ENCODE data around the gene HBG2. TPM values are rescaled to one million over a fixed set of nuclear protein-coding genes. Genes with fewer than 3 reads are reported as not detected.

Gene HBG2
- total RNA-seq, 1 experiment from 2014 or later = not detected

- no peak for DNase-seq (ENCODE audit: low read depth)
Measured at GRCh38 chr11:5230266-5230665, 24.3 kb downstream of the HBG2 start.

GRCh38 chr11:5229796-5230195 lies 24.8 kb downstream of the HBG2 start:
- no peak for DNase-seq (ENCODE audit: low read depth)

DNA sequence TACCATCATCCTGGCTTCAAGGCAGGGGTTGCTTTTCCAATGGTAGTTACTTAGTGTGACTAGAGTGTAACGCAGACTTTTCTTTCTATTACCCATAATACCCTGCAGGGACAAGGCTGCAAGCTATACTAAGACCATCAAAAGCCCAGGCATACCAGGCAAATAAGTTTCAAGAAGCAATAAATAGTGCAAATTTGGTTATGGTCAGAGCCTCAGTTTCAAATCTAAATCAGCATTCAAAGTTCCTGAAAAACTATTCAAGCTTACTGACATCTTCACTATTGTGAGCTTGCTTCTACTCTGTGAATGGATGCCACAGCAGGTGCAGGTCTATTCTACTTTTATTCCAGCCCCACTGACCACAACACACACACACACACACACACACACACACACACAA lies 25.2 kb downstream of the HBG2 start:
- DNase-seq (ENCODE audit: low read depth) = no peak

- DNase-seq (ENCODE audit: low read depth) = no peak
Measured at GRCh38 chr11:5228124-5228523, 26.5 kb downstream of the HBG2 start.

DNA sequence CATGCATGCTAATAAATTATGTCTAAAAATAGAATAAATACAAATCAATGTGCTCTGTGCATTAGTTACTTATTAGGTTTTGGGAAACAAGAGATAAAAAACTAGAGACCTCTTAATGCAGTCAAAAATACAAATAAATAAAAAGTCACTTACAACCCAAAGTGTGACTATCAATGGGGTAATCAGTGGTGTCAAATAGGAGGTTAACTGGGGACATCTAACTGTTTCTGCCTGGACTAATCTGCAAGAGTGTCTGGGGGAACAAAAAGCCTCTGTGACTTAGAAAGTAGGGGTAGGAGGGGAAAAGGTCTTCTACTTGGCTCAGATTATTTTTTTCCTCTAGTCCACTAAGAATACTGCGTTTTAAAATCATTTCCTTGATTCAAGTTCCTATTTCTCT lies 26.9 kb downstream of the HBG2 start:
- DNase-seq (ENCODE audit: low read depth) = no peak

DNA sequence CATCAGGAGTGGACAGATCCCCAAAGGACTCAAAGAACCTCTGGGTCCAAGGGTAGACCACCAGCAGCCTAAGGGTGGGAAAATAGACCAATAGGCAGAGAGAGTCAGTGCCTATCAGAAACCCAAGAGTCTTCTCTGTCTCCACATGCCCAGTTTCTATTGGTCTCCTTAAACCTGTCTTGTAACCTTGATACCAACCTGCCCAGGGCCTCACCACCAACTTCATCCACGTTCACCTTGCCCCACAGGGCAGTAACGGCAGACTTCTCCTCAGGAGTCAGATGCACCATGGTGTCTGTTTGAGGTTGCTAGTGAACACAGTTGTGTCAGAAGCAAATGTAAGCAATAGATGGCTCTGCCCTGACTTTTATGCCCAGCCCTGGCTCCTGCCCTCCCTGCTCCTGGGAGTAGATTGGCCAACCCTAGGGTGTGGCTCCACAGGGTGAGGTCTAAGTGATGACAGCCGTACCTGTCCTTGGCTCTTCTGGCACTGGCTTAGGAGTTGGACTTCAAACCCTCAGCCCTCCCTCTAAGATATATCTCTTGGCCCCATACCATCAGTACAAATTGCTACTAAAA lies 27.8 kb downstream of the HBG2 start, which contains the start of gene HBB:
HBB (minus strand) TSS at position 340 of the 579 bp plus-strand sequence; CDS start at position 290, 50 bp downstream.
- DNase-seq (ENCODE audit: low read depth) = no peak

GRCh38 chr11:5225480-5225871 lies 29.1 kb downstream of the HBG2 start:
- DNase-seq (ENCODE audit: low read depth) = no peak

DNA sequence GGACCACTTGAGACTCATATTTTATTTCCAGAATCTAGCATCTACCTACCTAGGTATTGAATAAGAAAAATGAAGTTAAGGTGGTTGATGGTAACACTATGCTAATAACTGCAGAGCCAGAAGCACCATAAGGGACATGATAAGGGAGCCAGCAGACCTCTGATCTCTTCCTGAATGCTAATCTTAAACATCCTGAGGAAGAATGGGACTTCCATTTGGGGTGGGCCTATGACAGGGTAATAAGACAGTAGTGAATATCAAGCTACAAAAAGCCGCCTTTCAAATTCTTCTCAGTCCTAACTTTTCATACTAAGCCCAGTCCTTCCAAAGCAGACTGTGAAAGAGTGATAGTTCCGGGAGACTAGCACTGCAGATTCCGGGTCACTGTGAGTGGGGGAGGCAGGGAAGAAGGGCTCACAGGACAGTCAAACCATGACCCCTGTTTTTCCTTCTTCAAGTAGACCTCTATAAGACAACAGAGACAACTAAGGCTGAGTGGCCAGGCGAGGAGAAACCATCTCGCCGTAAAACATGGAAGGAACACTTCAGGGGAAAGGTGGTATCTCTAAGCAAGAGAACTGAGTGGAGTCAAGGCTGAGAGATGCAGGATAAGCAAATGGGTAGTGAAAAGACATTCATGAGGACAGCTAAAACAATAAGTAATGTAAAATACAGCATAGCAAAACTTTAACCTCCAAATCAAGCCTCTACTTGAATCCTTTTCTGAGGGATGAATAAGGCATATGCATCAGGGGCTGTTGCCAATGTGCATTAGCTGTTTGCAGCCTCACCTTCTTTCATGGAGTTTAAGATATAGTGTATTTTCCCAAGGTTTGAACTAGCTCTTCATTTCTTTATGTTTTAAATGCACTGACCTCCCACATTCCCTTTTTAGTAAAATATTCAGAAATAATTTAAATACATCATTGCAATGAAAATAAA lies 29.8 kb downstream of the HBG2 start:
- no peak for DNase-seq (ENCODE audit: low read depth)

- DNase-seq (ENCODE audit: low read depth) = no peak
Measured at GRCh38 chr11:5223686-5224085, 30.9 kb downstream of the HBG2 start.

GRCh38 chr11:5223146-5223545 lies 31.4 kb downstream of the HBG2 start:
- no peak for DNase-seq (ENCODE audit: low read depth)

DNA sequence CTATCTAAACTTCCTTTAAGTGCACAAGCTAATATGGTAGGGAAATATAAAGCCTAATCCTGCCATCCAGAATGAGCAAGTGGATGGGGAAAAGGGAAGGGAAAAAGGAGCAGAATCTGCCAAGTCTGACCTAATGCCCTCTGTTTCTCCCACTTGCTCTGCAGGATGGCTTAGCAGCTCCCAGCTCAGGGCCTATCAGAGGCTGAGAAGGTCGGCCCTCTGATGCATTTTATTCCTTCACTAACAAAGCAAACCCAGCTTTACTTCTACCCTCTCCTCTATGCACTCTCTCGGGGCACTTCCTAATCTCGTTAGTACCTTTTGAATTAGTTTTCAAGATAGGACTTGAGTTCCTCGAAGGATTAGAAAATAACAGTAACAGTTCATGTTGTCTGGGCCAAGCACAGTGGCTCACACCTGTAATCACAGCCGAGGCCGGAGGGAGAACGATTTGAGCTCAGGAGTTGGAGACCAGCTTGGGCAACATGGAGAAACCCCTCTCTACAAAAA lies 44.1 kb downstream of the HBG2 start:
- no peak for DNase-seq (ENCODE audit: low read depth)

- peak; percentile 26 for DNase-seq (ENCODE audit: low read depth)
Measured at GRCh38 chr11:5204787-5205186, 49.8 kb downstream of the HBG2 start.

DNA sequence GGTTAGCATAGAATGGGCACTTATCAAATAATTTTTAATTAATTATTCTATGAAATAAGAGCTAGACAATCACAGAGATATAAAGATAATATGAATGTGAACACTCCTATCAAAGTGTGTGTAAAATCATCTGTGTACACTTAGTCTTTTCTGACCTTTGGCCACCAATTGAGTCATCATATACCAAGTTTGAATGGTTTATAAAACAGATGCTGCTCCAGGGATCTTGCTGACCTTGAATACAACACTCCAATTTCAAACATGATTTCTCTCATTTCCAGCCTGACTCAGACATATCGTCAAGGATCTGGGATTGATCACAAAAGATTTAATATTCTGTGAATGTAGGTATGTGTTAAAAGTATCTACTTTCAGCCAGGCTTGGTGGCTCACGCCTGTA lies 51.2 kb downstream of the HBG2 start:
- DNase-seq (ENCODE audit: low read depth) = no peak

Other genes starting within 250 kb of the HBG2 start
- gene OR52J3, start 208.3 kb downstream of the HBG2 start, total RNA-seq (2014; rRNA removed; shearing (Covaris generic)) = not detected in 2 replicates
- gene OR52E2, start 195.2 kb downstream of the HBG2 start, total RNA-seq (2014; rRNA removed; shearing (Covaris generic)) = not detected in 2 replicates
- not detected in 2 replicates for gene OR52E1, start 185.2 kb downstream of the HBG2 start, total RNA-seq (2014; rRNA removed; shearing (Covaris generic))
- gene OR52A5, start 116.4 kb downstream of the HBG2 start, total RNA-seq (2014; rRNA removed; shearing (Covaris generic)) = not detected in 2 replicates
- gene OR52A1, start 100.0 kb downstream of the HBG2 start, total RNA-seq (2014; rRNA removed; shearing (Covaris generic)) = under 0.01 TPM in 1 of 2 replicates, not detected in the other
- not detected in 2 replicates for gene OR51V1, start 54.1 kb downstream of the HBG2 start, total RNA-seq (2014; rRNA removed; shearing (Covaris generic))
- not detected in 2 replicates for gene HBB, start 27.7 kb downstream of the HBG2 start, total RNA-seq (2014; rRNA removed; shearing (Covaris generic))
- not detected in 2 replicates for gene HBD, start 20.3 kb downstream of the HBG2 start, total RNA-seq (2014; rRNA removed; shearing (Covaris generic))
- gene HBG1, start 4.9 kb downstream of the HBG2 start, total RNA-seq (2014; rRNA removed; shearing (Covaris generic)) = not detected in 2 replicates
- gene HBE1, start 15.2 kb upstream of the HBG2 start, total RNA-seq (2014; rRNA removed; shearing (Covaris generic)) = 0.42 and 1.4 TPM in 2 replicates
- not detected in 2 replicates for gene OR51B4, start 47.2 kb upstream of the HBG2 start, total RNA-seq (2014; rRNA removed; shearing (Covaris generic))
- not detected in 2 replicates for gene OR51B2, start 69.5 kb upstream of the HBG2 start, total RNA-seq (2014; rRNA removed; shearing (Covaris generic))
- gene OR51B5, start 88.7 kb upstream of the HBG2 start, total RNA-seq (2014; rRNA removed; shearing (Covaris generic)) = 0.11 TPM in 1 of 2 replicates, not detected in the other
- gene OR51B6, start 96.7 kb upstream of the HBG2 start, total RNA-seq (2014; rRNA removed; shearing (Covaris generic)) = not detected in 2 replicates
- not detected in 2 replicates for gene OR51M1, start 129.0 kb upstream of the HBG2 start, total RNA-seq (2014; rRNA removed; shearing (Covaris generic))
- gene OR51Q1, start 167.3 kb upstream of the HBG2 start, total RNA-seq (2014; rRNA removed; shearing (Covaris generic)) = not detected in 2 replicates
- gene OR51I1, start 186.7 kb upstream of the HBG2 start, total RNA-seq (2014; rRNA removed; shearing (Covaris generic)) = not detected in 2 replicates
- gene OR51I2, start 194.5 kb upstream of the HBG2 start, total RNA-seq (2014; rRNA removed; shearing (Covaris generic)) = not detected in 2 replicates
- not detected in 2 replicates for gene OR52D1, start 233.9 kb upstream of the HBG2 start, total RNA-seq (2014; rRNA removed; shearing (Covaris generic))